GM18951 (cell line): ENCODE results near the gene CDK5RAP2.

Source experiments
- POLR2A ChIP-seq: IDR thresholded peaks from 4 replicates; pipeline ENCODE4 v1.6.1; 2011; ENCODE audit warnings: mild to moderate bottlenecking; ENCODE audit not compliant: insufficient read length, insufficient read depth; ENCODE audit errors: extremely low read depth
- in situ Hi-C: fragments of 300-500 bp; cut with MboI; formaldehyde crosslinking; loops from one replicate; pipeline ENCODE4 v1.12.0; 2022; ENCODE audit warnings: low sequenced_read_pairs, mixed read lengths, inconsistent platforms; ENCODE audit not compliant: unreplicated experiment

CDK5RAP2 gene

GRCh38 chr9:120343416-120343815, 236.6 kb downstream of the CDK5RAP2 start:
- in situ Hi-C loops, result loop anchor here (25.0 kb wide), 1 partner anchor 781 kb away; no protein-coding TSS in a partner anchor

More at GRCh38 chr9:120343416-120343815, 236.6 kb downstream of the CDK5RAP2 start:
- TF ChIP-seq POLR2A, result no peak
